Measurements from ENCODE around the gene NEAT1. TPM values are rescaled to one million over a fixed set of nuclear protein-coding genes. Genes with fewer than 3 reads are reported as not detected.

Gene NEAT1
- total RNA-seq, 1 experiment from 2014 or later: 938 TPM

DNA sequence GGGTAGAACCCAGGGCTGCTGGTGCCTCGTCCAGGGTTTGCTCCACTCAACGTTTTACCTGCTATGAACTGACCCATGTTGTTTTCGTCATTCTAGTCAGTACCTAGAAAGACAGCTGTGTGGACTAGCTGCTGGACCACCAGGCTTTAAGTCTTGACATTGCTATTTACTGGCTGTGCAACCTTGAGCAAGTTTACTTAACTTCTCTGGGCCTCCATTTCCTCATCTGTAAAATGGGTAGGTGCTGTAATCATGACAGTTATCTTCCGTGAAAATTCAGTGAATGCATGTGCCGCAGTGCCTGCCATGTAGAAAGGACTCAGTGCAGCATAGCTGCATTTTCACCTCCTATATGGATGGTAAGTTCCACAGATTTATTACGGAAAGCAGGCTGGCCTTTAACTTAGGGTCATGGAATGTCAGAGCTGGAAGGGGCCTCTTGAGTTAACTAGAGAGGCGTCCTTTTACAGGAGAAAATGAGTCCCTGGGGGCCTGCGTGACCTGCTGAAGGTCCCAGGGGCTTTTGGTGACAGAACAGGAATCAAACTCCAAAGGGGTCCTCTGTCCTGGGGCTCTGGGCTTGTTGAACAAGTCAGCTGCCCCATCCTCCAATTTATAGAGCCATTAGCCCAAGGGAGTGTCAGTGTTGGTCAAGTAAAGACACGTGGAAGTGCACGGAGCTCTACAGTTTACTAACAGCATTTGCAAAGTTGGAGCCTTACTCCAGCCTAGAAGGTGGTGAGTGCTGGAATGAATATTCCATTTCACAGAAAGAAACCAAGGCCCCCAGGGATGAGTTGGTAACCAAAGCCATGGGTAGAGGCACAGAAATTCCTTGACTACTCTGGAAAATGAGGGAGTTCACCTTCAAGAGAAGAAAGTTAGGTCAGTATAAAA is 64.2 kb downstream of the NEAT1 start:
- no peaks in the 10 kb centered on the region for H3K79me2 ChIP-seq (ENCODE audit: low read depth)
- ChIA-PET POLR2A (ENCODE audit: unreplicated experiment) (interaction anchor here (0.6 to 1.6 kb wide), 8 partner anchors 10 to 68 kb away, joined by 3 to 9 read pairs (median 6); partner anchors contain the start of gene MALAT1), CTCF (interaction anchor here (0.6 kb wide), 1 partner anchor 24 kb away, joined by 7 read pairs; no protein-coding TSS in a partner anchor)
- H4K20me1 ChIP-seq (ENCODE audit: insufficient read depth): no peaks in the 10 kb centered on the region
- no peak overlapping the region for H3K27ac ChIP-seq
- H3K27me3 ChIP-seq (ENCODE audit: insufficient read depth, low read depth): no peaks in the 10 kb centered on the region
- H3K9me3 ChIP-seq (ENCODE audit: insufficient read depth, low read depth): no peaks in the 10 kb centered on the region
- H3K4me1 ChIP-seq (replicated peaks; ENCODE audit: insufficient read depth): peaks cover 79% of the 10 kb centered on the region
- BruUV-seq (replicated peaks): TSS peak; percentile 9
- intact Hi-C loops (cut with micrococcal nuclease; ENCODE audit: unreplicated experiment): loop anchor here (1.0 kb wide), 1 partner anchor 20 kb away; no protein-coding TSS in a partner anchor
- H3K36me3 ChIP-seq (ENCODE audit: low read depth): no peaks in the 10 kb centered on the region
- H3K9me2 ChIP-seq (ENCODE audit: insufficient read depth): no peaks in the 10 kb centered on the region
- peaks cover 60% of the 10 kb centered on the region for H3F3A ChIP-seq (ENCODE audit: insufficient read depth, low read depth)
- no peak for DNase-seq
- no peak overlapping the region for H2AFZ ChIP-seq
- H3K4me3 ChIP-seq: no peak overlapping the region
- no peak for TF ChIP-seq EZH2 (IDR thresholded peaks at IDR 0.05; ENCODE audit: low read depth)
- TF ChIP-seq, protein P1, sequence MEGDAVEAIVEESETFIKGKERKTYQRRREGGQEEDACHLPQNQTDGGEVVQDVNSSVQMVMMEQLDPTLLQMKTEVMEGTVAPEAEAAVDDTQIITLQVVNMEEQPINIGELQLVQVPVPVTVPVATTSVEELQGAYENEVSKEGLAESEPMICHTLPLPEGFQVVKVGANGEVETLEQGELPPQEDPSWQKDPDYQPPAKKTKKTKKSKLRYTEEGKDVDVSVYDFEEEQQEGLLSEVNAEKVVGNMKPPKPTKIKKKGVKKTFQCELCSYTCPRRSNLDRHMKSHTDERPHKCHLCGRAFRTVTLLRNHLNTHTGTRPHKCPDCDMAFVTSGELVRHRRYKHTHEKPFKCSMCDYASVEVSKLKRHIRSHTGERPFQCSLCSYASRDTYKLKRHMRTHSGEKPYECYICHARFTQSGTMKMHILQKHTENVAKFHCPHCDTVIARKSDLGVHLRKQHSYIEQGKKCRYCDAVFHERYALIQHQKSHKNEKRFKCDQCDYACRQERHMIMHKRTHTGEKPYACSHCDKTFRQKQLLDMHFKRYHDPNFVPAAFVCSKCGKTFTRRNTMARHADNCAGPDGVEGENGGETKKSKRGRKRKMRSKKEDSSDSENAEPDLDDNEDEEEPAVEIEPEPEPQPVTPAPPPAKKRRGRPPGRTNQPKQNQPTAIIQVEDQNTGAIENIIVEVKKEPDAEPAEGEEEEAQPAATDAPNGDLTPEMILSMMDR (conservative IDR thresholded peaks at IDR 0.05): no peak
- peak overlapping the region; percentile 17; the same call in 1 of the 2 replicates for H3K4me2 ChIP-seq

DNA sequence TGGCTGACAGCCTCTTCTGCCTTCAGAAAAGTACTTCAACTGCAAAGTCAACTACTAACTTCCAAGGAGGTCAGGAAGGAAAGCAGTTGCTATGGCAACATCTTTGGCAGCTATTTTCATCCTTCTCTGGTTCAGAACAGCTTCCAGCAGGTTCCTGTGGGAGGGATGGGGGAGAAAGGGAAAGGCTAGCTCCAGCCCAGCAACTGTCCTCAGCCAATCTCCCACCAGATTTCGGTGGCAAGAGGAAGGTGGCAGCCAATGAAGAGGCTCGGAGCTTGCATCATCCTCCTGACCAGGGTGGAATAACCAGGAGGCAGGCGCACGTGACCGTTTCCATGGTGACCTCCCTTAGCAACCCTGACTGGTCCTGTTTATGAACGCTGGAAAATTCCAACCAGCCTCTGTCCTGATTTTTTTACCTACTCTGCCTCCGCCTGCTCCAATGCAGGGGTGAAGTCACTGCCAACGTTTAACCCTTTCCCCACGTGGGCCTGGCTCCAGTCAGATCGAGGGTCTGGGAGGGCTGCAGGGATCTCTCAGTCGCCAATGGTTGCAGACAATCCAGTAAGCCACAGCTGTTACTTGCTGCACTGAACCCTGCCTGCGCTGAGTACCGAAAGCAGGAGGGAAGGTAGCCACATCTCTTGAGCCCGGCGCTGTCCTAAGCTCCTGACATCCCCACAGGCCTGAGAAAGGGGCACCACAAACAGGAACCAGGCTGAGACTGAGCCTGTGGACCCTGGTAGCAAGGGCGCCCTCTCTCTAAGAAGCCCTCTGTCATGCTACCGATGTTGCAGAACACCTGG is 65.1 kb downstream of the NEAT1 start:
- Histone ChIP-seq H3K4me1 (replicated peaks; ENCODE audit: insufficient read depth) (peaks cover 79% of the 10 kb centered on the region), H3K4me3 (no peak overlapping the region), H4K20me1 (ENCODE audit: insufficient read depth) (no peaks in the 10 kb centered on the region), H3K9me3 (ENCODE audit: insufficient read depth, low read depth) (no peaks in the 10 kb centered on the region), H3F3A (ENCODE audit: insufficient read depth, low read depth) (peaks cover 63% of the 10 kb centered on the region), H3K4me2 (peak overlapping the region; percentile 70), H3K36me3 (ENCODE audit: low read depth) (no peaks in the 10 kb centered on the region), H3K9me2 (ENCODE audit: insufficient read depth) (no peaks in the 10 kb centered on the region), H2AFZ (no peak overlapping the region), H3K79me2 (ENCODE audit: low read depth) (no peaks in the 10 kb centered on the region), H3K27ac (peak overlapping the region; percentile 88), H3K27me3 (ENCODE audit: insufficient read depth, low read depth) (no peaks in the 10 kb centered on the region)
- intact Hi-C loops (cut with micrococcal nuclease; ENCODE audit: unreplicated experiment): loop anchor here (1.0 kb wide), 1 partner anchor 20 kb away; no protein-coding TSS in a partner anchor
- no TSS peak for BruUV-seq (replicated peaks)
- POLR2A ChIA-PET (ENCODE audit: unreplicated experiment): interaction anchor here (0.6 to 1.1 kb wide), 8 partner anchors 10 to 69 kb away, joined by 3 to 9 read pairs (median 6); partner anchors contain the start of gene MALAT1
- peak; percentile 98 to 99 for DNase-seq
- no peak for TF ChIP-seq EZH2 (IDR thresholded peaks at IDR 0.05; ENCODE audit: low read depth)
- TF ChIP-seq, protein P1 (conservative IDR thresholded peaks at IDR 0.05): no peak
- CTCF ChIA-PET: interaction anchor here (0.6 kb wide), 1 partner anchor 23 kb away, joined by 7 read pairs; no protein-coding TSS in a partner anchor
